ENCODE data around the gene ALCAM.
"Not testable (repeated sequence)": the region's sequence is repeated elsewhere in the genome, so short reads cannot be mapped to it uniquely, and the experiment has no call there.

Gene ALCAM

GRCh38 chr3:105602286-105602685 is 235.6 kb downstream of the ALCAM start:
- not testable (repeated sequence) for DNase-seq

DNA sequence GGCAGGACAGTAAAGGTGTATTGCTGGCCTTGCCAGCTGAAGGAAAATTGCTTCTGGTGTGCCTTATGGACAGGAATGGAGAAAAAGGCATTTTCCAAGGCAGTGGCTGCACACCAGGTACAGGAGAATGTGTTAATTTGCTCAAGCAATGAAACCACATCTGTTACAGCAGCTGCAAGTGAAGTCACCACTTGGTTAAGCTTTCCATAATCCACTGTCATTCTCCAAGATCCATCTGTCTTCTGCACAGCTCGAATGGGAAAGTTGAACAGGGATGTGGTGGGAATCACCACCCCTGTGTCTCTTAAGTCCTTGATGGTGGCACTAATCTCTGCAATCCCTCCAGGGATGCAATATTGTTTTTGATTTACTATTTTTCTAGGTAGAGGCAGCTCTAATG is 236.8 kb downstream of the ALCAM start:
- not testable (repeated sequence) for DNase-seq

- DNase-seq, result no peak
Measured at GRCh38 chr3:105606016-105606415, 239.3 kb downstream of the ALCAM start.

DNA sequence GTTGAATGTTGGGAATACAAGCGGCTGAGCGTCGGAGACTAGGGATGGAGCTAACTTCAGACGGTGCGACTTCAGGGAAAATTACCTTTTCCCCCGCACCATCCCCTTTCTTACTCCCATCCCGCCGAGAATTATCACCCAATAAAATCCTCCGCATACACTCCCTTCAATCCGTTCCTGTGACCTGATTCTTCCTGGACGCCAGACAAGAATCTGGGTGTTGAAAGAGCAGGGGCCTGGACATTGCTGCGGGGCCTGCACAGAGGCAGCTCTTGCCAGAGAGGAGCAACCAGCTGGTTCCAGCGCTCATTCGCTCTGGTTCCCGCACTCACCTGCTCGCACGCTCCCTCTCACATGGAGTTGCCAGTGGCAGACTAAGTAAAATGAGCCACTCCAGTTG is 241.9 kb downstream of the ALCAM start:
- DNase-seq, result no peak

GRCh38 chr3:105610473-105610872 is 243.8 kb downstream of the ALCAM start:
- DNase-seq, result no peak

DNA sequence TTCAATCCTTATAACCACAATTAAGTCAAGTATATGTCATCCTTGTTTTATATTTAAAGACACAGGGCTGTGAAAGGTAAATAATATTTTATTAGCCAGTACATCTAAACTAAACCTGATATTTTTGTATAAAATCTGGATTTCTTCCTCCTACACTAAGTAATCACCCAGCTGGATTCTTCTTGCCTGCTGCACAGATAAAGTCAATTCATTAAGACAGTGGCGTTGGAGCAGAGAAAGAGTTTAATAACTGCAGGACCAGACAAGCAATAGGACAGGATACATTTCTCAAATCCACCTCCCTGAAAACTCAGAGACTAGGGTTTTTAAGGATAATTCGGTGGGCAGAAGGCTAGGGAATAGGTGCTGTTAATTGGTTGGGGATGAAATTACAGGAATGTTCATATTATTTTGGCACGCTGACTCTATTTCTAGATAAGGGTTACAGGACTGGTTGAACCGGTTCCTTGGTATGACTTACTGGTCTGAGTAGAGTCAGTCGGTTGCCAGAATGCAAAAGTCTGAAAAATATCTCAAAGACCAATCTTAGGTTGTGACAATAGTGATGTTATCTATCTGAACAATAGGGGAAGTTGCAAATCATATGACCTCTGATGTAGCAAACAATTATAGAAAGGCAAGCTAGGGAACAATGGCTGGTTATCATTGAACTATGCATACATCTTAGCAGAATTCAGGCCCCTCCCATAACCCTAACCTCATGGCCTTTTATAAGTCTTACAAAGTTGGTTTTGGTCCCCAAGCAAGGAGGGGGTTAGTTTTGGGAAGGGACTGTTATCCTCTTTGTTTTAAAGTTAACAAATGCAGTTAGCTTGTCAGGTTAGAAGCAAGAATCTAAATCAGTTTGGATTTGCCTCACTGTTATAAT is 244.8 kb downstream of the ALCAM start:
- DNase-seq, result no peak

- no peak for DNase-seq
Measured at GRCh38 chr3:105613120-105613519, 246.4 kb downstream of the ALCAM start.

DNA sequence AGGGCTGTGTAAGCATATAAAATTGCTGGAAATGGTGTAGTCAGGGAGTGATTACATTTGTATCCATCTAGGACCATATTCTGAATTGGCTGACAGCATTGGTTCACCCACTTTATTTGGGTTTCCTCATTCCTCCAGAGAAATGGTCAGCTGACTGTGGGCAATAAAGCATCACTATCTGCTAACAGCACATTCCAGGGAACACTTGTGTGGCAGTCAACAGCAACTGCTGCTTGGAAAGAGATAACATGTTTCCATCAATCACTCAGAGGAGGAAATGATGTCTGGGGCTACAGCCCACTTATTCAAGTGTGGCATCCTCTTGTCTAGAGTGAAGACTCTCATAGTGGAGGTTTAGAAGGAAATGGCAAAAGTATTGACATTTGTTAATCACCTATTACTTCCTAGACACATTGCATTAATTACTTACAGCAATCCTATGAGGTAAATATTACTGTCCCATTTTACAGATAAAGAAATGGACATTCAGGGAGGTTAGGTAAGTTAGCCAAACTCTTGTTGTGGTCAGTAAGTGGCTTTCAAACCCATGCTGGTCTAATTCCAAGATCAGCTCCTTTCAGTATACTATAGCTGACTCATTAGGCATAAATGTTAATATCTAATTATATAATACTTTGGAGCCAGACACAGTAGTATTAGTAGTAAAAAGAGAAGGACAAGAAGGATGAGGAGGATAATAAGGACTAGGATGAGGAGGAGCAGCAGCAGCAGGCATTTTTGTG is 247.8 kb downstream of the ALCAM start:
- DNase-seq, result no peak

GRCh38 chr3:105615814-105616213 is 249.1 kb downstream of the ALCAM start:
- no peak for DNase-seq

GRCh38 chr3:105616374-105617121 is 249.8 kb downstream of the ALCAM start:
- DNase-seq, result no peak

DNA sequence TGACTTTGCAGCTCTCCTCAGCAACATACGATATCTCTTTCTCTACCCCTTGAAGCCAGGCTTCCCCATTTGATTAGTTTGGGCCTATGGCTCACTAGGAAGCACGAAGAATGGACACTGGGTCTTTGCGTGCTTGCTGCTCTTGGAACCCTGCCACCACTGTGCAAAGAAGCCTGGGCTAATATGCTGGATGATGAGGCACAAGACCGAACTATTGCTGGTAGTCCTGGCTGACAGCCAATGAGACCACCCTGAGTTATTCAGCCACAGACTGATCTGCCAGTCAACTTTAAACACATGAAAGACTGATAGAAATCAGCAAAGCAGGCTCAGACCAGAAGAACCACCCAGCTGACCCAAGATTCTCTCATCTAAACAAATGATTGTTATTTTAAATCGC is 251.8 kb downstream of the ALCAM start:
- no peak for DNase-seq

DNA sequence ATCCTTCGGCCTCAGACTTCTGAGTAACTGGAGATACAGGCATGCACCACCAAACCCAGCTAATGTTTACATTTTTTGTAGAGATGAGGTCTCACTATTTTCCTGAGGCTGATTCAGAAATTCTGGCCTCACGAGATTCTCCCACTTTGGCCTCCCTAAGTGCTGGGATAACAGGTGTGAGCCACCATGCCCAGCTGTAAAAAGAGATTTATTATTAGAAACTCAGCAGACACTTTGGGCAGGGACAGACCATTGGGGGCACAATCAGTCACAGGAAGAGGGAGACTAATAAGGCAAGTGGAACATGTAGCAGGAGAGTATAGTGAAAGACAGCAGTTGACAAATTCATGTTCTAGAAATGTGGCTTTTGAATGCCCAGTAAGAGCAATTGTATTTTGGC is 252.9 kb downstream of the ALCAM start:
- DNase-seq, result no peak

DNA sequence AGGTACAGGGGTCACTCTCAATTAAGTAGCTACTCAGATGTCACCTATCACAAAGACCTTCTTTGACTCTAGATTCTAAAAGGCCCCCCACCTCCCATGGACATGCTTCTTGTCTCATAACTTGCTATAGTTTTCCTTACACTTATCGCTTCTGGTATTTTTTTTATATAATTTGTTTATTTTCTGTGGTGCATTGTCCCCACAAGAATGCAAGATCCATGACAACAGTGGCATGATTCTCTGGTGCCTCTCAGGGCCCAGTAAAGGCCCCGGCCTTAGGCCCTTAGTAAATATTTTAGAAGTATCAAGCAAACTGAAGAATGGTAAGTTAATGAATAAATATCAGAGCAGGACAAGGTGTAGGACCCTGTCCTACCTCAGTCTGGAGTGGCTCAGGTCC is 253.5 kb downstream of the ALCAM start:
- DNase-seq, result no peak

DNA sequence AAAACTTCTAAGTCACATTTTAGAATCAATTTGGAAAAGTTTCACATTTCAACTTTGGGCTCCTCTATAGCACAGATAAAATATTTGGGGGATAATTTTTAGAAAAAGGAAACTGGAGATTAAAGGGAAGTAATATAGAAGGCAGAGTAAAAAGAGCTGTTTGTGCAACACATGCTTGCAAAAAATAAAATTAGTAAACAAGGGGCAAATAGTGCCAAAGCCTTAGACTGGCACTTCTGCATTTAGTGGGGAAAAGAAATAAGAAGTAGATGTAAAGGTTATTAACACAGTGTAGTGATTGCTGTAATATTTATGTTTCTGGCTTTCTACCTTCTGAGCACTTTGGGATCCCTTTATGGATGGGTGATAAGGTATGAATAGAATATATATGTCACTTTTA is 255.5 kb downstream of the ALCAM start:
- no peak for DNase-seq
